Muscle of back (tissue), 11 donors: ENCODE data around the gene ADAM23. TPM values are rescaled to one million over a fixed set of nuclear protein-coding genes. Genes with fewer than 3 reads are reported as not detected.

Experiments used
- DNase-seq, 3 donors: peaks; one replicate each; pipeline versions ENCODE4 v3.0.0 to v3.0.0-alpha.2; 2013
- polyA plus RNA-seq, 10 donors: library from polyadenylated mRNA; unstranded; fragments of 120-200 nt; gene quantifications; one replicate each; pipeline ENCODE4 v1.2.1, GENCODE V29; 2013; ENCODE audit not compliant: insufficient read length in 10 of 10

The ADAM23 gene
- polyA plus RNA-seq, 10 donors, result 8.5 to 12.2 (median 11.0) TPM

DNA sequence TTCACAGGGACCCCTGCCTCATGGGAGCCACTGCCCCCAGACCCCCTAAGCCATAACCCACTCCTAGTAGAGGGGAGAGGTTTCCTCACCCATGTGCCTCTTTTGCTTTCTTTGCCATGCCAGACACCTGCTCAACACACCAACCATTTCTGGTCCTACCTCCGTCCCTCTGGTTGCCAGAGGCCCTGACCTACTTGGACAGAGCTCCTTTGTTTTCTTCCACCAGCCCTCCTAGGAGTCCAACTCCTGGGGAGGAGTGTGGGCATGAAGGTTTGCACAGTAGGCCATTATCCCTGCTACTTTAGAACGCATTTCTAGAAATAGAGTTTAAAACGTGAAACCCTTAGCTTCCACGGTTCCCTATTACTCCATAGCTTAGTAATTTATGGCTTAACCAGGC is 122.3 kb downstream of the ADAM23 start:
- no peak for DNase-seq

DNA sequence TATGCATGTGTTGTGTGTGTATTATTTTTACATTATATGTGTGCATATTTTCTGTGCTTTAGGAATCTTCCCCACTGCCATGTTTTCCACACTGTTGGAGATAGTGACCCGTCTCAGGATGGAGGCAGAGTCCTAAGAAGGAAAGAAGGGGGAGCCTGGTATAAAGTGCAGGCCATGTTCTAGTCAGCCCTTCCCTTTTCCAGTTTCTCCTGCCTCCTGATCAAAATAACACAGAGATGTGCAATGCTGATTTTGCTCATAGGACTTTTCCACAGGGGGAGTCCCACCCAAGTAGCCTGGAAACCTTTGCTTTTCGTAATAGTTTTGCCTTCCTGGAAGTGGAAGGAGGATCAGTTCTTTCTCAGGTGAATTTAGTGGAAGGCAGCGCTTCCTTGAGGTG is 126.1 kb downstream of the ADAM23 start:
- DNase-seq, result no peak

DNA sequence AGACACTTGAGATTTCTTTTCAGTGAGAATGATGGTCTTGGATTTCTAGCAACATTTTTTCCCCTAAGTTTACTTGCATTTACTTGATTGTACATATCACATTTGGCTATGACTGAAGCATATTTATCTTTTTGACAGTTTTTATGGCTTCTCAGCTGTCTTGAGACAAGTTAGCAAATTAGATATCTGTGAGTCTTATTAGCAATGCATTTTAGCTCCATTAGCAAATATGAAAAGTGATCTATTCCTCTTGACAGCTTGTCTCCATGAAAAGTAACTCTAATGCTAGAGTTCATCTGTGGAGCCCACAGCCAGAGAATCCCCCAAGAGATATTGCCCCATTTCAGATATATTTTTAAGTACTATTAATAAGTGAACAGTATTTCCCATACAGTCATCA is 126.9 kb downstream of the ADAM23 start:
- no peak for DNase-seq

DNA sequence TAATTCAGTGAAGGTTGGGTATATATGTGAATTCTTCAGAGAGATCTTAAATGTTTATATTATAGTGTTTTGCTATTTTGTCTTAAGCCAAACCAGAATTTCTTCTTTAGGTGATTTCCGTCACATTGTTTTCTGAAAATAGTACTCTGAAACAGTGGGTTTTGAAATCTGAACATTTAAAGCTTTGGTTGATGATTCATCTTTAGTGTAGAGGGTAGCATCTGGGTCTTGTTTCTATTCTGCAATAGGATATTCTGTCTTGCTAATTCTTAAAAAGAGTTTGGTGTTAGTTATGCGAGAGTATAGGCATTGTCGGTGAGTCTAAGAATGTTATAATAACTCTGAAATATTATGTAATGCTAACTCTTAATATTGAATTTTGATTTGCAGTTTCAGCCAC is 129.4 kb downstream of the ADAM23 start:
- no peak for DNase-seq

DNA sequence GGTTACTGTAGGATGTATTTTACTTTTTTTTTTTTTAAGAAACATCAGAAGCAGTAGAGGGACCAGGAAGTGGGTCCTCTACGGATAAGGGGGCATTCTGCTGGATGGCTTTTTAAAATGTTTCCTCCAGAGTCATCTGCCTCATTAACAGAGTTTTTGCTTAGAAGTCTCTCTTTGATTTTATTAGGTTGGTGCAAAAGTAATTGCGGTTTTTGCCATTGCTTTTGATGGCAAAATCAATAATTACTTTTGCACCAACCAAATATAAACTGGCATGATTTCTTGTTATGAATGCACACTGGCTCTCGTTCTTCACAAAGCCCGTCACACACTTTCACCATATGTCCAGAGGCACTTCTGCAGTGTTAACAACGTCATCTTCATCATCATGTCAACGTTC is 130.5 kb downstream of the ADAM23 start:
- no peak for DNase-seq

DNA sequence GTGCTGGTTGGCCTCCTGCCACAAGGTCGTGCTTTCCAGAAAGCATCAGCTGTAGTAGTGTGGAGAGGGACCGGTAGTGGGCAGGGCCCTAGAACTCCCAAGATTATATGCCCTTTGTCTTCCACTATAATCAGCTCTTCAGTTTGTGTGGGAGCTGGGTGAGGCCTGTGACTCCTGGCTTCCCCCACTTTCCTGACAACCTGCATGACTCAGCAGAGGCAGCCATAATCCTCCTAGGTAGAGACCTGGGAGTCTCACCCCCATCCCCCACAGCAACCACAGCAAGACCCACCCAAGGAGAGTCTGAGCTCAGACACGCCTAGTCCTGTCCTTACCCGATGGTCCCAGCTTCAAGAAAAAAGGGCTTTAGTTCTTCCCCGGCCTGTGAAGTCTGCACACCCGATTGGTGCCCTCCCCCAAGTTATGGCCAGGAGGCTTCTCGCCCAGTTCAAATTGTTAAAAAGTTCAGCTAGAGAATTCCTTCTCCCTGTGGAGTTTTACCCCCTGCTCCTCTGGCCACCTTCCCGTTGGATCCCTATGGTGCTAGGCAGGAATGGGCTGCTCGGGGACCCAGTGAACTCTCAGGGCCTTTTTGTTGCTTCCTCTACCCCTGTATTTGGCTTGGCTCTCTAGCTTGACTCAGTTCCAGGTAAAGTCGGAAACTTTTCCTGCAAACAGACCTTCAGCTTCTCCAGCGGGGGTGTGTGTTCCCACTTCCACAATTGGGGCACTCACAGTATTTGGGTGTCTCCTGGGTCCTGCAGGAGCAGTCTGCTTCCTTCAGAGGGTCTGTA is 141.2 kb downstream of the ADAM23 start:
- no peak for DNase-seq

DNA sequence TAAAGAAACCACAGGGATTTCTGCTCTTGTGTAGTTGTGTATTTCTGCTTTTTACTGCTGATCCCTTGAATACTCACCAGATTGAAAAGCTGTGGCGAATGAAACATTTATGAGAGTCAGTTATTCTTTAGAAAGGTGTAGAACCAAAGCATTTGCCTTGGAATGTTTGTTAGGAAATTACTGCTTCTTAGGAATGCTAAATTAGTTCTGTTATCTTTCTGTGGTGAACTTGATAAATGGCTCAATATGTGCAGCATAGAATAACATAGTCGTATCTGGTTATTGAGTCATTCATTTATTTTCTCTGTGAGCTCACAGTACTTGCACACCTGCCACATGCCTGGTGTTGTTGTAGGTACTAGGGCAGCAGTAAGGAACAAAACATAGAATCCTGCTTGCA is 142.0 kb downstream of the ADAM23 start:
- DNase-seq, result no peak

DNA sequence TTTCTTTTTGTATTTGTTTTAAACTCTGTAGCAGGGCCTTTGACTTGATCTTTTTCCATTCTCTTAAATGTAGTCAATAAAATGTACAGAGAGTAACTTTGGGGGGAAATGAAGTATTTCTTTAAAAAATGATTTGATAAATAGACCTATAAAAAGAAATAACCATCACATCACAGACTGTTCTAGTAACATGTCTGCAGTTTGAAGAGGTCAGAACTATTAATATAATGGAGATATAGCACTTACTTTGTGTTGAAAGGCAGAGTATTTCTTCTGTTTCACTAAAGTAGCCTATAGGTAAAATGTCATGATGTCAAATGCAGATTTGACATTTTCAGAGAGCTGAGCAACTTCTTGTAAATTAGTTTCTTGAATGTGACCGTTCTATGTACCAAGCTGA is 143.3 kb downstream of the ADAM23 start:
- no peak for DNase-seq

DNA sequence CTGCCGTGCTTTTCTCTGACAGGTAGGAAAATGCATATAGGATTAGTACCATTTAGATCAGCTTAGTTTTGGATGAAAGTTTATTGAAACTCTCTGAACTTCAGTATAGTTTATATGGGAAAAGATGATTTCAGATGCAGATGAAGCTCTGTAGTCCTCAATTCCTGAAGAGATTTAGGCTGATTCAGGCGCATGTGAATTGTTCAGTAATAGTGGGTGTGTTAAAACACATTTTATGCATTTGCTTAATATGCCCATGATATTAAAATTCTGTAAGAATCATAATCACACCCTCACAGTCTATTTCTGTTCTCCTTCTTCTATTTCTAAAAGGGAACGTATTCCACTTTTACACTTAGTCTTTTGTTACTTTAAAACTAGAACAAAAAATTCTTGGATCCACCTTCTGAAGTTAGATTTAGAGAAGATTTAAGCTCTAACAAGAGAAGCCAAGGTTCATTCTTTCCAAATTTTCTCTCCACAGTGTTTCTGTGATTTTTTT is 154.4 kb downstream of the ADAM23 start:
- no peak for DNase-seq

DNA sequence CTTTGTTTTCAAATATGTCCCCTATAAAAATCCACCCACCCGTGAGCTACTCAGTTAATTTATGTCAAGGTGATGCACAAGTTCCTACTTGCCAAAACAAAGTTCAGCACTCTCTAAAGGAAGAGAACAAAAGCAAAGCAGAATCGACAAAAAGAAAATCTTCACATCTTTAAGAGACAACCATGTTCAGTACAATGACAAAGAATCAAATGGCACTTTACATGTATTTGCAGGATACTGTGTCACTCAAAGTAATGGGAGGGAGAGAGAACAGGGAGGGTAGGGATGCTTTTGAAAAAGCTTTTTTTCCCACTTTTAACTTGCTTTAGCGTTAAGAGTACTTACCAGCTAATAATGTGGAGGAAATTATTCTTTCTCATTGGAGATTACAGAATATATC is 159.9 kb downstream of the ADAM23 start:
- DNase-seq, result no peak

DNA sequence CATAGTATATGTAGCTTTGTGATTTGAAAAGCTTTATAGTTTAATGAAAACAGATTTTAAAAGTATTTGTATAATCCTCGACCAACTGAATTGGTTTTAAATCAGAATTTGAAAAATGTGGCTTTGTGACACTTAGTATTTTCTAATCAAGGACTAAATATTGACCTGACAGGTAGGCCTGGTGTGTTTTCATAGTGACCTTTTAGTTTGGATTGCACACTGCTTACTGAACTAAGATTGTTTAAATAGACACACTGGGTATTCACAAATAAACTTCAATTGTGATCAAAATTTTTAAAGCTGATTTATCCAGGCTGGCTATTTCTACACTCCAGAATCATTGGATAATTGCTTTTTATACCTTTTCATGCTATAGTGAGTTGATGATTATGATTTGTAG is 167.1 kb downstream of the ADAM23 start:
- no peak for DNase-seq

DNA sequence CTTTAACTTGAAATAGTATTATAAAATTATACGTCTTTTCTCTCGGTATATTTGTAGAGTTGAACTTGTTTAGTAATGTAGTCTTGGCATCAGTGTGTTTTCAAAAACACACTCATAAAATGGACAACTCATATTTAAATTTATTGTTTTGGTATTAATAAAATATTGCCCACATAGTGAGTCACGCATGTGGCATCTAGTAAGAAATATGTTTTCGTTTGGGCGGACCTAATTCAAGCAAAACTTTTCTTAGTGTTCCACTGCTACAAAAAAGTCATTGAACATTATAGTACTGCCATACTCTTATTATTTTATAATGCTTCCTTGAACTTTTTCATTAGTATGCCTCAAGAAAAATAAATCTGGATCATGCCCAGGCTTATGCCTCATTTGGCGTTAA is 167.9 kb downstream of the ADAM23 start:
- no peak for DNase-seq

DNA sequence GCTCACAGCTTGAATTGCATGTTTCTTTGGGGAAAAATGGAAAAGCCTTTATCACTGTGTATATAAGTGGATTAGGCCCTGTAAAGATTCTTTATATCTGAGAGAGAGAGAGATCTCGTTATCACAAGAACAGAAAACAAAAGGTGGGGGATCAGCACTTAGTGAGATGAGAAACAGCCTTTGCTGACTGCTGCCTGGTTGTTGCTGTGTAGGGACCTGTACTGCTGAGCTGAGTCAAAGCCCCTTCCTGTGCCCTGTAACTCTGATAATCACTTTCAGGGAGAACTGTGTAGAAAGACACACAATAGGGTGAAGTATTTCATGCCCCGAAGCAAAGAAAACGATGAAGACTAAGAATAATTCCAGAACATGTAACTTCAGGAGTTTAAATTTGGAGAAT is 168.4 kb downstream of the ADAM23 start:
- DNase-seq, result no peak

DNA sequence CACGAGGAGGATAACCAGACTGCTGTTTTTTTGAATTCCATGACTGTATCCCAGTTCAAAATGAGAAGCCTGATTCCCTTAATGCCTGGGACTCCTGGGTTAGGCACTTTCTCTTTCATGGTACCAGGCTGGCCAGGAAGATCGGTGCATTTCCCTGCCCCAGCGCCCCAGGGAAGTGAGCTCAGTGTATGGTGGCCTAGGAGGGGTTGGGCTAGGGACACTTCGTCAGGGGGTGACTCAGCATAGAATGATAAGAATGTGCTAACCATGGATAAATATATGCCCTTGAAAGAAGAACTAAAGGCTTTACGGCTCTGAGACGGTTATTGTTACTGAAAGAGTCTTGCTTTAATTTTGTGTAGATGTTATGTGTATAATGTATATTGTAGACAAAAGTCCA is 171.5 kb downstream of the ADAM23 start:
- DNase-seq, result no peak

DNA sequence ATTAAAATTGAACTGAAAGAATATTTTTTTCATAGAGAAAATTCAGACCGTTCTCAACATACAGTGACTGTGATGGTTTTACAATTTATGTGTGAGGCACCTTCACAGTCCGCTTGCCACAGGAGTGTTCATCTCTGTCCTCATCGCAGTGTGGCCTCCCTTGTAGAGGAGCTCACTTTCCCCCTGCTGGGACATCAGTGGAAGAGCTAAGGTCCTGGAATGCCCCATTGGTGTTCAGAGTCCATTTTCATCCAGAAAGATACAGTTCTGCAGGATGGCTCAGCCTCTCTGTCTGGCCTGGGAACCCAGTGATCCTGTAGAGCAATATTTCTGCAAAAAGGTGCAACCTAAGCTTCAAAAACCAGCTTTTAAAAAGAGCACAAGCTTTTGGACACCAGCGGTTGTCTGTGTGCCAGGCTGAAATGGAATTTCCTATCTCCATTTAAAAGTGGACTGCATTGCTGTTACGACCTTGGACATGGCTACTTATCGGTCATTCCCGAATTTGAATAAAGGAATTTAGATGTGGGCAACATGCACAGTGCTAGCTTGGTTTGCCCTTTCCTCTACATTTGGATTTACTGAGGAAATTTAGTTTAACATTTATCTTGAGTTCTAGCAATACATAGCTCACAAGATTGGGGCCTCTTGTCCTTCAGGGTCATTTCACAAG is 172.2 kb downstream of the ADAM23 start:
- DNase-seq, result no peak

DNA sequence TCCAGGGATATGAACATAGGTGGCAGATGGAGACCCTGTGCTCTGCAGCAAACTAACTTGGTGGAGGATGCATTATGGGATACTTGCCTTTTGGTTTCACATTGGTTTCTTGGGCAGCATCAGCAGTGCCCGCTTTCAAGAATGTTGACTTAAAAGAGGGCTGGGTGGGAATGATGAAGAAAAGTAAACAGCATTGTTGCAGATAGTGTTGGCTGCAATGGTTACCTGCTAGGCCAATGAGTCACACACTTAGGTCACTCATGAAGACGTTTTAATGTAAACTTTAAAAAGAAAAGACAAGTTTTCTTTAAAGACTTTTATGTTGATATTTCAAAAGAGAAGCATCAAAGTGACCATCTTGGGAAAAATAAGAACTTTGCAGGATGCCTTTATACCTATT is 172.8 kb downstream of the ADAM23 start:
- no peak for DNase-seq

DNA sequence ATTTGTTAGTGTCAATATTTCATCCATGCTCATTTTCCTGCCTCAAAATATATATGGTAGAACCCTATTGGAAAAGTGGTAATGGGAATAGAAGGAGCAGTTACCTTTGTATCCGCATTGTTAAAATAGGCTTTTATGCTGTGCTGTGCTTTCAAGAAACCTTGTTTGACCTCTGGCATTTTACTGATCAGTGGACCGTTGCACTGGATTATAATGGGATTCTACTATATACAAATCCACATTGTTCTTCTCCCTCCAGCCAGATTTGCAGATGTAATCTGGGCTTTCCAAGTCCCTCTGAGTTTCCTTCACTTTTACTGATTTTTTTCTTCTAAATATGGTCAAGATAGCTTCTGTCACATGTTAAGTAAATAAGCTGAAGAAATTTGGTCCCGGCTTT is 175.7 kb downstream of the ADAM23 start:
- no peak for DNase-seq

DNA sequence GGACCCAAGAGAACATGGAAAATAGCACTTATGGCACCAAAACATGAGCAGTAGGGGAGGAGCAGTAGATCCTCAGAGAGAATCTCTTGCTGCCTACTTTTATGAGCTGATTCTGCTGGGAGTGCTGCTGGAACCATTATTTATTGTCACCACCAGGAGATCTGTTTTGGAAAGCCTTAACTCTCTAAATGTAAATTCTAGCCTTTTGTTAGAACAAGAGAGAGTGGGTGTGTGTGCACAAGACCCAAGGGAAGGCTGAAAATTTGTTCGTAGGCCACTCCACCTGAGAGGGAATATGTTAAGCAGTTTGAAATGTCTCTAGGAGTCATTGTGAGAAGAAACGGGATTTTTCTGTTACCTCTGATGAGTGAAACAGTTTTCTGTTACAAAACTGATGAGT is 182.8 kb downstream of the ADAM23 start:
- DNase-seq, result no peak

DNA sequence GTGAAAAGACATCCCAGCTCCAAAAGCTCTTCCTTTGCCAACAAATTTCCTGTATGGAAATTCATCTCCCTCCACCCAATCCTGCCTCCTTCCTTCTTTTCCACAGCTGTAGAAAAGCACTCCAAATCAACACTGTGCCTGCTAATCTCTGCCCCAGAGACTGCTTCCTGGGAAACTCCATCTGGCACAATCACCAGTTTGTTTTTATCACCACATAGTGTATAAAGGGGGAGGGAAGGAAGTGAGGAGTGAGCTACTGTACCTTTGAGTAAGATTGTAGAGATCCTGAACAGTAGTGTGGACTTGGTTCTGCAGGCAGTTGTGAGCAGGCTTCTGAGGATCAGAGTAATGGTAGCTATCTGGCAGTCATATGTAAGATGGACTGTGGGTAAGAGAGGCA is 184.3 kb downstream of the ADAM23 start:
- no peak for DNase-seq

DNA sequence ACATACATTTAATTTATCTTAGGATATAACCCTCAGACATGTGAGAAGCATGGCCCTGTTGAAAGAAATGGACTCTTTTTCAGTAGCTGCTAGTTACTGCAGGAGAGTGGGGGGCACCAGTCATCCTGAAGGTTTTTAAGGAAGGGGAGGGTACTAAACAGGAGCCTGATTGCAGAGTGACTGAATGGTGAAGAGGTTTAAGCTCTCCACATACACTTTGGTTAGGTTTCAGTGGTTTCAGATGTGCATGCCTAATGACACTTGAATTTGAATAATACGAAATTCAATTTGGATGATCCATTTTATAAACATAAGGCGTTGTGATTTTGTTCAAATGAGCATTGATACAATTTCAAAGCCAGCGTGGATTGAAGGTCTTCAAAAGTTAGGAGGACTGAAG is 188.0 kb downstream of the ADAM23 start:
- DNase-seq, result no peak

DNA sequence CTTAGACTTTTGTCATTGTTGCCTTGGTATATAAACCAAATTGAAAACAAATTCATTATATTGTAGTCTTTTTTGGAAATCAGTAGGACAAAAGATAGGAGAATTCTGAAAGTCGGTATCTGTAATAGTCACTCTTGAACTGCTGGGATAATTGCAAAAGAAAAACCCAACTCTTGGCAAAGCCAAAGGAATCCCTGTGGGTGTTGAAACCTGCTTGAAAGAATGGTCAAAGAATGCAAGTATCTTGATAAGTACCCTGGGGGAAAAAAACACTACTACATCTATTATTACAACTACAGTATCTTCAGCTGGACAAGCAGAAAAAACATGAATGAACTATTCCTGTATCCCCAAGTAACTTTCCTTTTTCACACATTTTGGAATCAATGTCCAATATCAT is 191.7 kb downstream of the ADAM23 start:
- no peak for DNase-seq

DNA sequence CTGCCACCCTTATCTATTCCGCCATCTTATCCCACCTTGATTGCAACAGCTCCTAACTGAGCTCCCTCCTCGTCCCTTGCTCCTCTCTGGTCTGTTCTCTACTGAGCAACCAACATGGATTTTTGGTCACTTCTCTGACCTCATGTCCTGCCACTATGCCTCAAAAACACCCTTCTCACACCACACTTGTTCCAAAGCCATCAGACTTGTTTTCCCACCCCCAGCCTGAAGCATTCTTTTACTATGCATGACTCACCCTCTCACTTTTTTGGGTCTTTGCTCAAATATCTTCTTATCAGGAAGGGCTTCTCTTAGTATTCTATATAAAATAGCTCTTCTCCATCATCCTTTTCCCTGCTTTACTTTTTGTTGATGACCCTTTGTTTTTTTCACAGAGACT is 196.3 kb downstream of the ADAM23 start:
- no peak for DNase-seq

DNA sequence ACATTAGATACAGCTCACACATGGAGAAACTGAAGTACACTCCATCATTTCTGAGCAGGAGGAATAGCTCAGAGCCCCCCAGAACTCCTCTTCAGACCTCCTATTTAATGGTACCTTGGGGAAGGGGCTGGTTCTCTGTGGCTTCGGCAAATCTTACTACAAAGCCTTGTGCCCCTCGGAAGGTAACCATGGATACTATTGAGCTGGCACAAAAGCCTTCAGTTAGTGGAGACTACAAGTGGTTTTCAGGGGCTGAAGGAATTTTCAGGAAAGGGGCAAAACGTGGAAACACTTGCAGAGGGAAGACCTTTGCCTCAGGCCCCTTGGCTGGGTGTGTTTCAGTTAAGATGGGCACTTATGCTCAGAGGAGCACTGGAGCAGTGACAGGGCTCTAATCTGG is 197.9 kb downstream of the ADAM23 start:
- DNase-seq, result no peak
